Esophagus muscularis mucosa (tissue), 4 donors: ENCODE results near the gene LINC00305. TPM values are rescaled to one million over a fixed set of nuclear protein-coding genes. Genes with fewer than 3 reads are reported as not detected.

Source experiments
- DNase-seq: peaks from one replicate; pipeline ENCODE4 v3.0.0-alpha.2; 2017; ENCODE audit errors: extremely low spot score
- H3K27ac ChIP-seq, 4 donors: fragments of 200-600 bp; sonication (generic); replicated peaks in 1 of 4; 1 replicate in 3 of 4; 2 replicates in 1 of 4; pipeline ENCODE4 v1.5.1; 2016 to 2019; ENCODE audit warnings: mild to moderate bottlenecking in 1 of 4
- H3K27me3 ChIP-seq, 4 donors: fragments of 200-600 bp; sonication (generic); one replicate each; pipeline versions ENCODE4 v1.5.1 to v1.6.0; 2016 to 2019
- H3K36me3 ChIP-seq, 4 donors: fragments of 200-600 bp; sonication (generic); one replicate each; pipeline ENCODE4 v1.5.1; 2016 to 2019
- H3K4me1 ChIP-seq, 4 donors: fragments of 200-600 bp; sonication (generic); one replicate each; pipeline ENCODE4 v1.5.1; 2016 to 2019
- H3K4me3 ChIP-seq, 4 donors: fragments of 200-600 bp; sonication (generic); 1 replicate in 2 of 4; 2 replicates in 2 of 4; pipeline ENCODE4 v1.5.1; 2016 to 2019; ENCODE audit warnings: mild to moderate bottlenecking in 4 of 4, moderate library complexity in 1 of 4
- H3K9me3 ChIP-seq, 4 donors: fragments of 200-600 bp; sonication (generic); 1 replicate in 3 of 4; 2 replicates in 1 of 4; pipeline ENCODE4 v1.5.1; 2016 to 2019
- CTCF ChIP-seq, 3 experiments: fragments of 200-600 bp in 2 of 3; fragments of 450-650 bp in 1 of 3; sonication (generic) in 2 of 3; IDR thresholded peaks; one replicate each; pipeline ENCODE4 v1.5.1; 2017 to 2019; ENCODE audit warnings: antibody characterized with exemption in 3 of 3, mild to moderate bottlenecking in 2 of 3, moderate library complexity in 1 of 3
- EP300 ChIP-seq: sonication (generic); formaldehyde crosslinking; IDR thresholded peaks from one replicate; pipeline ENCODE4 v1.6.1; 2017; ENCODE audit warnings: antibody characterized with exemption
- POLR2A ChIP-seq: fragments of 450-650 bp; IDR thresholded peaks from one replicate; pipeline ENCODE4 v1.6.1; 2017; ENCODE audit warnings: antibody characterized with exemption, moderate library complexity, mild to moderate bottlenecking, low read depth
- POLR2AphosphoS5 ChIP-seq, 2 donors: sonication (generic); formaldehyde crosslinking; IDR thresholded peaks; one replicate each; pipeline ENCODE4 v1.6.1; 2017; ENCODE audit warnings: antibody characterized with exemption in 2 of 2
- WGBS: methylation state at CpG from one replicate; pipeline ENCODE4 v1.1.5; 2018; 5-methylcytosine and 5-hydroxymethylcytosine counted together
- intact Hi-C: fragments of 100-400 bp; cut with DNase I; formaldehyde crosslinking; loops from one replicate; pipeline ENCODE4 v1.15.1; 2023
- total RNA-seq, 4 donors: library from RNA; depleted of rRNA; stranded (reverse); fragments of >200 nt; gene quantifications; one replicate each; pipeline versions ENCODE4 v1.1.0 to v1.2.1, GENCODE V29; 2016

LINC00305 gene
- total RNA-seq, 4 donors from 2014 or later: not detected

DNA sequence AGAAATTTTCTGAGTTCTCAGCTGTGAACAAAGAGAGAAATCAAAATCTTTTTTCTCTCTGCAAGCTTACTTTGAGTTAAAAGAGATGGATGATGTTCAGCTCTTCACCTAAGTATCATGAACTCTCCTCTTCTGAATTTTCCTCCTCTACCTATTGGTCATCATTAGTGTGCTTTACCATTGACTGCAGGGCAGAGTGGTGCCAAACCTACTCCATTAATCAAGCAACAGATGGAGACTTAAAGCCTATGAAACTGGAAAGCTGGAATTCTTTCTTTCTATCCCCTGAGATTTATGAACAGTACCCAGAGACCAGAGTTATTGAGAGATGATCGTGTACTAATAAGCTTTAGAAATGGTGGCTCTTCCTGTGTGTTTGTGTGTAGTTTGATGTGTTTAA is 31.3 kb upstream of the LINC00305 start:
- WGBS: 65% methylated on average over 1 of the region's 1 CpG
- no peak overlapping the region for H3K27ac ChIP-seq
- H3K9me3 ChIP-seq: no peaks in the 10 kb centered on the region
- no peak for TF ChIP-seq POLR2A
- no peak for TF ChIP-seq EP300
- TF ChIP-seq CTCF (IDR thresholded peaks at IDR 0.05): no peak
- TF ChIP-seq POLR2AphosphoS5 (IDR thresholded peaks at IDR 0.05): no peak
- intact Hi-C loops: no loop called here
- no peaks in the 10 kb centered on the region for H3K36me3 ChIP-seq
- H3K4me1 ChIP-seq: no peaks in the 10 kb centered on the region
- H3K27me3 ChIP-seq: peaks cover 0 to 7% (median 0%) of the 10 kb centered on the region in 4 donors
- DNase-seq: no peak
- H3K4me3 ChIP-seq: no peak overlapping the region

- no peaks in the 10 kb centered on the region for H3K9me3 ChIP-seq
- 58% methylated on average over 5 of the region's 5 CpGs for WGBS
- no peaks in the 10 kb centered on the region for H3K36me3 ChIP-seq
- H3K27me3 ChIP-seq: peaks cover 0 to 7% (median 0%) of the 10 kb centered on the region in 4 donors
- TF ChIP-seq CTCF (IDR thresholded peaks at IDR 0.05) (no peak), POLR2AphosphoS5 (IDR thresholded peaks at IDR 0.05) (no peak), EP300 (no peak), POLR2A (no peak)
- no peak overlapping the region for H3K27ac ChIP-seq
- intact Hi-C loops: no loop called here
- no peak for DNase-seq
- no peak overlapping the region for H3K4me3 ChIP-seq
- no peaks in the 10 kb centered on the region for H3K4me1 ChIP-seq
Measured at GRCh38 chr18:64179556-64180080, 30.7 kb upstream of the LINC00305 start.

- 80% methylated on average over 5 of the region's 5 CpGs for WGBS
- no peak overlapping the region for H3K4me3 ChIP-seq
- no peaks in the 10 kb centered on the region for H3K4me1 ChIP-seq
- no peaks in the 10 kb centered on the region for H3K36me3 ChIP-seq
- H3K9me3 ChIP-seq: no peaks in the 10 kb centered on the region
- no peak for TF ChIP-seq POLR2AphosphoS5 (IDR thresholded peaks at IDR 0.05)
- TF ChIP-seq CTCF (IDR thresholded peaks at IDR 0.05): no peak
- TF ChIP-seq EP300: no peak
- TF ChIP-seq POLR2A: no peak
- H3K27ac ChIP-seq: no peak overlapping the region
- H3K27me3 ChIP-seq: peaks cover 0 to 7% (median 0%) of the 10 kb centered on the region in 4 donors
- DNase-seq: no peak
- intact Hi-C loops: no loop called here
Measured at GRCh38 chr18:64178860-64179259, 30.0 kb upstream of the LINC00305 start.

DNA sequence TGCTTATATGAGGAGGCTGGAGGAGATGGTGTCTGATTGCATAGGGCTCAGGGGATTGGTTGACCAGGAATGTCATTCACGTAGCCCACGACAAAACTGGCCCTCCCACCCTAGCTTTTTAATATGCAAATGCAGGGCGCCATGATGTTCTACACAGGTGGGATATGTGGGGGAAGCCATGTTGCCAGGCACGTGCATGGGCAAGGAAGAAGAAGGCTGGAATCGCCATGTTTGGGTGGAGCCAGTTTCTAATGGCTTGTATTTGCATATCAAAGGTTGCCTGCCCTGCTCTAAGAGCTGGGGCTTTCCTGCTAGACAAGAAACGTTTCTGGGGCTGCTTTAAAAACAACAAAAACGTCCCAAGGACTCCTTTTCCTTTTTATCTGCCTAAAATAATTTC is 26.5 kb upstream of the LINC00305 start:
- Histone ChIP-seq H3K27me3 (no peaks in the 10 kb centered on the region), H3K36me3 (no peaks in the 10 kb centered on the region), H3K4me3 (no peak overlapping the region), H3K4me1 (no peaks in the 10 kb centered on the region), H3K9me3 (peaks cover 0 to 10% (median 4%) of the 10 kb centered on the region in 4 donors), H3K27ac (no peak overlapping the region)
- intact Hi-C loops: no loop called here
- no peak for DNase-seq
- TF ChIP-seq POLR2A: no peak
- TF ChIP-seq EP300: no peak
- TF ChIP-seq CTCF (IDR thresholded peaks at IDR 0.05): no peak
- no peak for TF ChIP-seq POLR2AphosphoS5 (IDR thresholded peaks at IDR 0.05)
- 71% methylated on average over 7 of the region's 7 CpGs for WGBS

DNA sequence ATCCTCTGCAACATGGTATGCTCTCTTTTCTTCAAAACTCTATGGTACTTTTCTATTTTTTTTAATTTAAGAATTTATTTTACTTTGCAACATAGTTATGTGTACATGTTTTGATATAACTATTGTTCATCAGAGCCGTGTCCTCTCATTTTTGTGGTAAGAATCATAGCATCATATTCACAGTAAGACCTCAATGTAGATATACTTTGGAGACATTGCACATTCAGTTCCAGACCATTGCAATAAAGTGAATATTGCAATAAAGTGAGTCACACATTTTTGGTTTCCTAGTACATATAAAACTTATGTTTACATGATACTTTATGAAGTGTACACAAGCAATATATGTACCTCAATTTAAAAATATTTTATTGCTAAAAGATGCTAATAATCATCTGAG is 22.7 kb upstream of the LINC00305 start:
- H3K4me3 ChIP-seq: no peak overlapping the region
- WGBS: 97% methylated on average over 1 of the region's 1 CpG
- no peaks in the 10 kb centered on the region for H3K27me3 ChIP-seq
- no peak for DNase-seq
- TF ChIP-seq POLR2A (no peak), CTCF (IDR thresholded peaks at IDR 0.05) (no peak), EP300 (no peak), POLR2AphosphoS5 (IDR thresholded peaks at IDR 0.05) (no peak)
- intact Hi-C loops: no loop called here
- H3K4me1 ChIP-seq: no peaks in the 10 kb centered on the region
- no peak overlapping the region for H3K27ac ChIP-seq
- peaks cover 0 to 10% (median 4%) of the 10 kb centered on the region in 4 donors for H3K9me3 ChIP-seq
- no peaks in the 10 kb centered on the region for H3K36me3 ChIP-seq
